Loucy (cell line): ENCODE results near the gene SMIM29.

ENCODE experiments used
- EZH2phosphoT487 ChIP-seq: fragments of 200-600 bp; IDR thresholded peaks from 2 replicates; pipeline ENCODE4 v1.6.1; 2018; ENCODE audit warnings: antibody characterized with exemption, mild to moderate bottlenecking, moderate library complexity, borderline replicate concordance
- TF ChIP-seq, protein P1 (sequence below): fragments of 200-600 bp; sonication (generic); conservative IDR thresholded peaks from 2 replicates; pipeline ENCODE4 v1.5.1; 2014; ENCODE audit warnings: mild to moderate bottlenecking, antibody characterized with exemption, low read length

DNA sequence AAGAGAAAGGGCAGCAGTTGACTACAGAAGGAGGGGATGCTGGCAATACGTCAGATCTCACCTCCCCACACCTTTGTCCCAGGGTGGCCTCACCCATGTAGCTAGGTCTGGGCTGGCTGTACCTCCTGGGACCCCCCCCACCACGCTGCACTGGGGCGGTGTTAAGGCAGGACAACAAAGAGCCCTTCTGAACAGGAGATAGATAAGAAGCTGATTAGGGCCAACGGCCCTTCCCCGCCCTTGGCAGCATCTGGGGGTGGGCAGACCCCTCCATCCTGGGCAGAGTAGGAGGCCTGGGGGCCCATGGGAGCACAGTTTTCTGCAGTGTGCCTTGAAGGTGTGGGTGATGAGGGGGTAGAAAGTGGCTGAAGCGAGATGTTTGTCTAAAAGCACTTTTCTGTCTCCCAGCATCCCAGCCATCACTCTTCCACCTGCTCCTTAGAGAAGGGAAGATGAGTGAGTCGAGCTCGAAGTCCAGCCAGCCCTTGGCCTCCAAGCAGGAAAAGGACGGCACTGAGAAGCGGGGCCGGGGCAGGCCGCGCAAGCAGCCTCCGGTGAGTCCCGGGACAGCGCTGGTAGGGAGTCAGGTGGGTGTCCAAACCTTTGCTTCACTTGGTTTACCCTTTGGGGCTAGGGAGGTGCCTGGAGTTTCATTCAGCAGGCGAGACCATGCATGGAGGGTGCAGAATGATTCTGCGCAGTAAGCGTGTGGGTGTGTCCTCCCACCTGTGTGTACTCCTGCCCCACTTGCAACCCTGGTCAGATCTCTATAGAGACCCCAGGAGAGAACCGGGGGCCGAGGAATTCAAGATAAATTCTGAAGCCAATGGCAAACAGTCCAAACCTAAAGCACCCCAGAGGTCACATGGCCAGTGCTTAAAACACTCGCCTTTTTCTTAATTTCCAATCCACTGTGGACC lies 8.2 kb downstream of the SMIM29 start:
- TF ChIP-seq, protein P1, sequence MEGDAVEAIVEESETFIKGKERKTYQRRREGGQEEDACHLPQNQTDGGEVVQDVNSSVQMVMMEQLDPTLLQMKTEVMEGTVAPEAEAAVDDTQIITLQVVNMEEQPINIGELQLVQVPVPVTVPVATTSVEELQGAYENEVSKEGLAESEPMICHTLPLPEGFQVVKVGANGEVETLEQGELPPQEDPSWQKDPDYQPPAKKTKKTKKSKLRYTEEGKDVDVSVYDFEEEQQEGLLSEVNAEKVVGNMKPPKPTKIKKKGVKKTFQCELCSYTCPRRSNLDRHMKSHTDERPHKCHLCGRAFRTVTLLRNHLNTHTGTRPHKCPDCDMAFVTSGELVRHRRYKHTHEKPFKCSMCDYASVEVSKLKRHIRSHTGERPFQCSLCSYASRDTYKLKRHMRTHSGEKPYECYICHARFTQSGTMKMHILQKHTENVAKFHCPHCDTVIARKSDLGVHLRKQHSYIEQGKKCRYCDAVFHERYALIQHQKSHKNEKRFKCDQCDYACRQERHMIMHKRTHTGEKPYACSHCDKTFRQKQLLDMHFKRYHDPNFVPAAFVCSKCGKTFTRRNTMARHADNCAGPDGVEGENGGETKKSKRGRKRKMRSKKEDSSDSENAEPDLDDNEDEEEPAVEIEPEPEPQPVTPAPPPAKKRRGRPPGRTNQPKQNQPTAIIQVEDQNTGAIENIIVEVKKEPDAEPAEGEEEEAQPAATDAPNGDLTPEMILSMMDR: no peak
- TF ChIP-seq EZH2phosphoT487: no peak
